ENCODE results near the gene SCAF4.

- TF ChIP-seq, protein P1, sequence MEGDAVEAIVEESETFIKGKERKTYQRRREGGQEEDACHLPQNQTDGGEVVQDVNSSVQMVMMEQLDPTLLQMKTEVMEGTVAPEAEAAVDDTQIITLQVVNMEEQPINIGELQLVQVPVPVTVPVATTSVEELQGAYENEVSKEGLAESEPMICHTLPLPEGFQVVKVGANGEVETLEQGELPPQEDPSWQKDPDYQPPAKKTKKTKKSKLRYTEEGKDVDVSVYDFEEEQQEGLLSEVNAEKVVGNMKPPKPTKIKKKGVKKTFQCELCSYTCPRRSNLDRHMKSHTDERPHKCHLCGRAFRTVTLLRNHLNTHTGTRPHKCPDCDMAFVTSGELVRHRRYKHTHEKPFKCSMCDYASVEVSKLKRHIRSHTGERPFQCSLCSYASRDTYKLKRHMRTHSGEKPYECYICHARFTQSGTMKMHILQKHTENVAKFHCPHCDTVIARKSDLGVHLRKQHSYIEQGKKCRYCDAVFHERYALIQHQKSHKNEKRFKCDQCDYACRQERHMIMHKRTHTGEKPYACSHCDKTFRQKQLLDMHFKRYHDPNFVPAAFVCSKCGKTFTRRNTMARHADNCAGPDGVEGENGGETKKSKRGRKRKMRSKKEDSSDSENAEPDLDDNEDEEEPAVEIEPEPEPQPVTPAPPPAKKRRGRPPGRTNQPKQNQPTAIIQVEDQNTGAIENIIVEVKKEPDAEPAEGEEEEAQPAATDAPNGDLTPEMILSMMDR (IDR thresholded peaks at IDR 0.05), result no peak
- TF ChIP-seq EZH2 (IDR thresholded peaks at IDR 0.05), result no peak
Measured at GRCh38 chr21:31760931-31761330, 29.0 kb upstream of the SCAF4 start.
